NCI-H82 (cell line): ENCODE results near the gene HES7.
"Not testable (repeated sequence)": the region's sequence is repeated elsewhere in the genome, so short reads cannot be mapped to it uniquely, and the experiment has no call there.

Experiments used
- DNase-seq: peaks from one replicate; lab custom pipeline; 2025; lab: John Stamatoyannopoulos, UW

Gene HES7

GRCh38 chr17:8122422-8122923, 1.4 kb downstream of the HES7 start:
- peak; percentile 63 for DNase-seq

GRCh38 chr17:8121681-8122421, 2.1 kb downstream of the HES7 start:
- peak; percentile 85 for DNase-seq

- DNase-seq: no peak
Observed at GRCh38 chr17:8121407-8121680, 2.6 kb downstream of the HES7 start.

- peak; percentile 97 for DNase-seq
Observed at GRCh38 chr17:8120520-8121406, 3.1 kb downstream of the HES7 start.

GRCh38 chr17:8119581-8120519, 4.1 kb downstream of the HES7 start:
- peak; percentile 98 for DNase-seq

GRCh38 chr17:8118769-8119580, 4.9 kb downstream of the HES7 start:
- DNase-seq: peak; percentile 97

GRCh38 chr17:8117980-8118768, 5.7 kb downstream of the HES7 start, which contains the start of gene ALOXE3:
ALOXE3 (minus strand) TSS chr17:8118514; CDS start chr17:8117990, 524 bp downstream.
- peak; percentile 72 for DNase-seq

- peak; percentile 66 for DNase-seq
Observed at GRCh38 chr17:8117367-8117979, 6.4 kb downstream of the HES7 start.

GRCh38 chr17:8116776-8117175, 7.1 kb downstream of the HES7 start:
- no peak for DNase-seq

GRCh38 chr17:8110907-8111306, 13.0 kb downstream of the HES7 start:
- DNase-seq: no peak

GRCh38 chr17:8110456-8110804, 13.5 kb downstream of the HES7 start:
- no peak for DNase-seq

- DNase-seq: peak; percentile 82
Observed at GRCh38 chr17:8109661-8110455, 14.0 kb downstream of the HES7 start.

GRCh38 chr17:8108972-8109660, 14.8 kb downstream of the HES7 start:
- DNase-seq: no peak

GRCh38 chr17:8106980-8107379, 16.9 kb downstream of the HES7 start:
- DNase-seq: not testable (repeated sequence)

GRCh38 chr17:8105957-8106398, 17.9 kb downstream of the HES7 start:
- DNase-seq: peak; percentile 99

- DNase-seq: no peak
Observed at GRCh38 chr17:8104911-8105310, 19.0 kb downstream of the HES7 start.

GRCh38 chr17:8103549-8103948, 20.4 kb downstream of the HES7 start:
- no peak for DNase-seq

GRCh38 chr17:8101721-8102120, 22.2 kb downstream of the HES7 start:
- no peak for DNase-seq
